IPS DF 6.9 (cell line): ENCODE results near the gene LGSN.
"Not testable (repeated sequence)": the region's sequence is repeated elsewhere in the genome, so short reads cannot be mapped to it uniquely, and the experiment has no call there.

Experiments used
- DNase-seq: peaks from one replicate; pipeline ENCODE4 v3.0.0-alpha.2; 2013; ENCODE audit warnings: low read depth, low spot score
- H3K27ac ChIP-seq: one replicate; pipeline ENCODE4 v1.5.1; 2013; ENCODE audit warnings: low read length, control low read depth
- H3K27me3 ChIP-seq: 2 replicates; pipeline ENCODE4 v1.6.1; 2013; ENCODE audit warnings: mild to moderate bottlenecking, low read length; ENCODE audit not compliant: control insufficient read depth, insufficient read depth
- H3K36me3 ChIP-seq: 2 replicates; pipeline ENCODE4 v1.6.1; 2013; ENCODE audit warnings: low read length; ENCODE audit not compliant: control insufficient read depth, insufficient read depth
- H3K4me1 ChIP-seq: 2 replicates; pipeline ENCODE4 v1.6.1; 2013; ENCODE audit warnings: low read length; ENCODE audit not compliant: control insufficient read depth, insufficient read depth
- H3K4me3 ChIP-seq: 2 replicates; pipeline ENCODE4 v1.5.1; 2013; ENCODE audit warnings: mild to moderate bottlenecking, low read length
- H3K9me3 ChIP-seq: 2 replicates; pipeline ENCODE4 v1.6.1; 2013; ENCODE audit warnings: low read length, inconsistent platforms; ENCODE audit not compliant: control insufficient read depth, insufficient read depth
- WGBS: extraction: QIAGEN DNeasy Blood & Tissue Kit; methylation state at CpG from one replicate; pipeline ENCODE4 v1.1.7; 2013; ENCODE audit warnings: mixed read lengths, missing lambda C conversion rate; ENCODE audit not compliant: insufficient read length, insufficient coverage; 5-methylcytosine and 5-hydroxymethylcytosine counted together

Gene LGSN

GRCh38 chr6:63319939-63320338 is at the start of gene LGSN:
Gene LGSN (minus strand): TSS chr6:63319983. CDS start chr6:63319943, 40 bp downstream.
- Histone ChIP-seq H3K27ac (no peak within 1 kb of the TSS), H3K4me1 (no peaks in the 10 kb centered on the region), H3K36me3 (no peaks in the 10 kb centered on the region), H3K27me3 (no peaks in the 10 kb centered on the region), H3K9me3 (no peaks in the 10 kb centered on the region), H3K4me3 (no peak within 1 kb of the TSS)
- no CpG with 5 or more reads among the region's 4 CpGs for WGBS
- DNase-seq = no peak

- Histone ChIP-seq H3K27ac (no peak overlapping the region), H3K36me3 (no peaks in the 10 kb centered on the region), H3K9me3 (no peaks in the 10 kb centered on the region), H3K27me3 (no peaks in the 10 kb centered on the region), H3K4me3 (no peak overlapping the region), H3K4me1 (no peaks in the 10 kb centered on the region)
- no CpG with 5 or more reads among the region's 7 CpGs for WGBS
- DNase-seq = no peak
Measured at GRCh38 chr6:63368347-63368746, 48.6 kb upstream of the LGSN start.

- not testable (repeated sequence) for H3K4me3 ChIP-seq, H3K9me3 ChIP-seq, H3K4me1 ChIP-seq, H3K36me3 ChIP-seq, H3K27ac ChIP-seq, H3K27me3 ChIP-seq, DNase-seq
- no CpG with 5 or more reads among the region's 10 CpGs for WGBS
Measured at GRCh38 chr6:63362500-63363120, 42.8 kb upstream of the LGSN start.

GRCh38 chr6:63357384-63357783 is 37.6 kb upstream of the LGSN start:
- WGBS = no CpG with 5 or more reads among the region's 3 CpGs
- H3K4me3 ChIP-seq, H3K9me3 ChIP-seq, H3K4me1 ChIP-seq, H3K36me3 ChIP-seq, H3K27me3 ChIP-seq, DNase-seq, H3K27ac ChIP-seq: not testable (repeated sequence)

GRCh38 chr6:63355632-63356031 is 35.8 kb upstream of the LGSN start:
- no CpG with 5 or more reads among the region's 4 CpGs for WGBS
- Histone ChIP-seq H3K27me3 (no peaks in the 10 kb centered on the region), H3K27ac (no peak overlapping the region), H3K9me3 (no peaks in the 10 kb centered on the region; the same call in 1 of the 2 replicates), H3K4me1 (no peaks in the 10 kb centered on the region), H3K4me3 (no peak overlapping the region), H3K36me3 (no peaks in the 10 kb centered on the region)
- no peak for DNase-seq

GRCh38 chr6:63353286-63353630 is 33.5 kb upstream of the LGSN start:
- Histone ChIP-seq H3K36me3 (no peaks in the 10 kb centered on the region), H3K9me3 (no peaks in the 10 kb centered on the region), H3K27me3 (no peaks in the 10 kb centered on the region), H3K27ac (no peak overlapping the region), H3K4me3 (no peak overlapping the region), H3K4me1 (no peaks in the 10 kb centered on the region)
- no peak for DNase-seq
- no CpG with 5 or more reads among the region's 1 CpG for WGBS

- DNase-seq = peak; percentile 9
- no peaks in the 10 kb centered on the region for H3K4me1 ChIP-seq
- H3K4me3 ChIP-seq = no peak overlapping the region
Measured at GRCh38 chr6:63352544-63353285, 32.9 kb upstream of the LGSN start.

GRCh38 chr6:63352069-63352543 is 32.3 kb upstream of the LGSN start:
- no CpG with 5 or more reads among the region's 4 CpGs for WGBS
- Histone ChIP-seq H3K27ac (no peak overlapping the region), H3K4me1 (no peaks in the 10 kb centered on the region), H3K9me3 (no peaks in the 10 kb centered on the region), H3K36me3 (no peaks in the 10 kb centered on the region), H3K4me3 (no peak overlapping the region), H3K27me3 (no peaks in the 10 kb centered on the region)
- no peak for DNase-seq

More at GRCh38 chr6:63352544-63353285, 32.9 kb upstream of the LGSN start:
- H3K27me3 ChIP-seq = no peaks in the 10 kb centered on the region
- no peaks in the 10 kb centered on the region for H3K9me3 ChIP-seq
- H3K36me3 ChIP-seq = no peaks in the 10 kb centered on the region
- no CpG with 5 or more reads among the region's 7 CpGs for WGBS
- no peak overlapping the region for H3K27ac ChIP-seq

- DNase-seq = no peak
- Histone ChIP-seq H3K27me3 (no peaks in the 10 kb centered on the region), H3K4me3 (no peak overlapping the region), H3K9me3 (no peaks in the 10 kb centered on the region), H3K4me1 (no peaks in the 10 kb centered on the region), H3K27ac (no peak overlapping the region), H3K36me3 (no peaks in the 10 kb centered on the region)
- WGBS = no CpG with 5 or more reads among the region's 3 CpGs
Measured at GRCh38 chr6:63349401-63349800, 29.6 kb upstream of the LGSN start.

GRCh38 chr6:63348836-63349235 is 29.1 kb upstream of the LGSN start:
- H3K36me3 ChIP-seq = no peaks in the 10 kb centered on the region
- WGBS = no CpG with 5 or more reads among the region's 3 CpGs
- H3K9me3 ChIP-seq = no peaks in the 10 kb centered on the region
- no peaks in the 10 kb centered on the region for H3K4me1 ChIP-seq
- no peaks in the 10 kb centered on the region for H3K27me3 ChIP-seq
- H3K4me3 ChIP-seq = no peak overlapping the region
- DNase-seq = no peak
- H3K27ac ChIP-seq = no peak overlapping the region

GRCh38 chr6:63347599-63347998 is 27.8 kb upstream of the LGSN start:
- Histone ChIP-seq H3K27ac (no peak overlapping the region), H3K27me3 (no peaks in the 10 kb centered on the region), H3K9me3 (no peaks in the 10 kb centered on the region), H3K4me3 (no peak overlapping the region), H3K4me1 (no peaks in the 10 kb centered on the region), H3K36me3 (no peaks in the 10 kb centered on the region)
- DNase-seq = no peak
- no CpG with 5 or more reads among the region's 2 CpGs for WGBS
